Nephron progenitor cell (in vitro differentiated cells): ENCODE measurements around the gene GALE.
"Not testable (repeated sequence)": the region's sequence is repeated elsewhere in the genome, so short reads cannot be mapped to it uniquely, and the experiment has no call there.

Experiments
- DNase-seq: peaks from one replicate; pipeline ENCODE4 v3.0.0; 2021
- H3K27ac Mint-ChIP-seq: 2 replicates; pipeline ENCODE4 v1.8.0; 2021; ENCODE audit warnings: mild to moderate bottlenecking, moderate library complexity, mixed read lengths
- H3K27me3 Mint-ChIP-seq: 2 replicates; pipeline ENCODE4 v1.8.0; 2021; ENCODE audit warnings: mild to moderate bottlenecking, low read depth, mixed read lengths; ENCODE audit not compliant: poor library complexity
- H3K36me3 Mint-ChIP-seq: 2 replicates; pipeline ENCODE4 v1.8.0; 2021; ENCODE audit warnings: low read depth, mixed read lengths
- H3K4me1 Mint-ChIP-seq: 2 replicates; pipeline ENCODE4 v1.8.0; 2021; ENCODE audit warnings: mixed read lengths
- H3K4me3 Mint-ChIP-seq: 2 replicates; pipeline ENCODE4 v1.8.0; 2021; ENCODE audit warnings: mild to moderate bottlenecking, moderate library complexity, mixed read lengths
- H3K9me3 Mint-ChIP-seq: 2 replicates; pipeline ENCODE4 v1.8.0; 2021; ENCODE audit warnings: mild to moderate bottlenecking, moderate library complexity, mixed read lengths
- CTCF ChIP-seq: fragments of 200-600 bp; sonication (generic); IDR thresholded peaks from 2 replicates; pipeline ENCODE4 v1.5.0; 2021; ENCODE audit warnings: antibody characterized with exemption

The GALE gene

GRCh38 chr1:23838401-23838866 lies 37.9 kb upstream of the GALE start:
- peak; percentile 75 for DNase-seq
- H3K27ac Mint-ChIP-seq = no peak overlapping the region
- peak overlapping the region; percentile 78 for H3K4me3 Mint-ChIP-seq
- peaks cover 5% of the 10 kb centered on the region for H3K9me3 Mint-ChIP-seq
- H3K27me3 Mint-ChIP-seq = peaks cover 60% of the 10 kb centered on the region
- TF ChIP-seq CTCF = no peak
- peaks cover 14% of the 10 kb centered on the region for H3K4me1 Mint-ChIP-seq
- H3K36me3 Mint-ChIP-seq = no peaks in the 10 kb centered on the region

DNA sequence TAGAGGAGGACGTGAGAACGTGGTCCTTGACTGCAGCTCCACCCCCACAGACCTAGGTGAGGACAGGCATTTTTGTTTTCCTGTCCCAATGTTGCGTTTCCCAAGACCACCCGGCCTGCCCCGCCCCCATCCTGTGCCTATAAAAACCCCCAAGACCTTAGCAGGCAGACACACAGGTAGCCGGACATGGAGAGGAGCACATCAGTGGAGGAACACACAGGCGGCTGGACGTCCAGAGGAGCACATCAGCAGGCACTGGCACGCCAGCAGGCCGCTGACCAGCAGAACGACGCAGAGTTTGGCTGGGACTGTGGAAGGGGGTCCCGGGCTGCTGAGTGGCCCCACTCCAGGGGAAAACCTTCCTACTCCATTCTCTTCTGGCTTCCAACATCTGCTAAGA lies 37.4 kb upstream of the GALE start:
- TF ChIP-seq CTCF = no peak
- H3K4me1 Mint-ChIP-seq = peaks cover 14% of the 10 kb centered on the region
- DNase-seq = peak; percentile 5
- H3K9me3 Mint-ChIP-seq = peaks cover 5% of the 10 kb centered on the region
- H3K27ac Mint-ChIP-seq = no peak overlapping the region
- peak overlapping the region; percentile 78 for H3K4me3 Mint-ChIP-seq
- H3K27me3 Mint-ChIP-seq = peaks cover 59% of the 10 kb centered on the region
- H3K36me3 Mint-ChIP-seq = no peaks in the 10 kb centered on the region

GRCh38 chr1:23836037-23836436 lies 35.5 kb upstream of the GALE start:
- H3K4me1 Mint-ChIP-seq = peaks cover 14% of the 10 kb centered on the region
- H3K9me3 Mint-ChIP-seq = peaks cover 5% of the 10 kb centered on the region
- H3K27me3 Mint-ChIP-seq = peaks cover 48% of the 10 kb centered on the region
- no peak for TF ChIP-seq CTCF
- no peak for DNase-seq
- H3K27ac Mint-ChIP-seq = no peak overlapping the region
- H3K4me3 Mint-ChIP-seq = no peak overlapping the region
- no peaks in the 10 kb centered on the region for H3K36me3 Mint-ChIP-seq

DNA sequence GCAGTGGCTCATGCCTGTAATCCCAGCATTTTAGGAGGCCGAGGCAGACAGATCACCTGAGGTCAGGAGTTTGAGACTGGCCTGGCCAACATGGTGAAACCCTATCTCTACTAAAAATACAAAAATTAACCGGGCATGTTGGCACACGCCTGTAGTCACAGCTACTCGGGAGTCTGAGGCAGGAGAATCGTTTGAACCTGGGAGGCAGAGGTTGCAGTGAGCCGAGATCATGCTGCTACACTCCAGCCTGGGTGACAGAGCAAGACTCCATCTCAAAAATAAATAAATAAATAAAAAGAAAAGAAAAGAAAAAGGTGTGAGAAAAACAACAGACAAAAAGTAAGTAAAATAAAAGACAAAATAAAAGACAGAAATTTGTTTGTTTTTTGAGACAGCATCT lies 33.6 kb upstream of the GALE start:
- H3K27me3 Mint-ChIP-seq = peaks cover 53% of the 10 kb centered on the region
- H3K9me3 Mint-ChIP-seq, H3K4me3 Mint-ChIP-seq: not testable (repeated sequence)

DNA sequence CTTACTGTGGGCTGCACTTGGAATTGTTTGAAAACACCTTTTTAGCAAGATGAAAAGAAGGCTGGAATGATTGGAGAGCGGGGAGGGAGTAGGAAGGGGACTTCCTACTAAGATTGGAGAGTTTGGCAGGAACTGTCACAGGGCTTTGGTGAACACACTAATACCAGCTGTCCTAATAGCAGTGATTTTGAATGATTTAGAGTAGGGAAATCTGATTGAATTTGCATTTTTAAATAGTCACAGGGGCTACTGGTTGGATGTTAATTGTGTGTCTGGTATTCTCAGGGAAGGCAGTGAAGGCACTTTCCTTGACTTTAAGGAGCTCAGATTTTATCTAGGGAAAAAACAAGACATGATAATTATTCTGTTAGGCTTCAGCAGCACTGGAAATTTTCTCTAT lies 27.2 kb upstream of the GALE start:
- Mint-ChIP-seq H3K36me3 (no peaks in the 10 kb centered on the region), H3K27me3 (peaks cover 17% of the 10 kb centered on the region), H3K27ac (no peak overlapping the region), H3K4me3 (no peak overlapping the region), H3K9me3 (no peaks in the 10 kb centered on the region), H3K4me1 (peaks cover 16% of the 10 kb centered on the region)
- no peak for TF ChIP-seq CTCF
- DNase-seq = no peak

More for the DNA sequence above, 33.6 kb upstream of the GALE start:
- H3K27ac Mint-ChIP-seq, DNase-seq, H3K36me3 Mint-ChIP-seq: not testable (repeated sequence)
- H3K4me1 Mint-ChIP-seq = peaks cover 14% of the 10 kb centered on the region

- not testable (repeated sequence) for H3K36me3 Mint-ChIP-seq, DNase-seq, H3K9me3 Mint-ChIP-seq, H3K27ac Mint-ChIP-seq
- Mint-ChIP-seq H3K4me1 (peaks cover 16% of the 10 kb centered on the region), H3K4me3 (peak overlapping the region; percentile 48), H3K27me3 (peaks cover 12% of the 10 kb centered on the region)
Observed at GRCh38 chr1:23826590-23826989, 26.0 kb upstream of the GALE start.

- Mint-ChIP-seq H3K9me3 (no peaks in the 10 kb centered on the region), H3K36me3 (no peaks in the 10 kb centered on the region), H3K4me1 (peaks cover 16% of the 10 kb centered on the region), H3K27ac (no peak overlapping the region), H3K27me3 (peaks cover 9% of the 10 kb centered on the region), H3K4me3 (peak overlapping the region; percentile 99)
- DNase-seq = no peak
- TF ChIP-seq CTCF = no peak
Observed at GRCh38 chr1:23825762-23826522, 25.4 kb upstream of the GALE start.
